SK-N-SH treated with all-trans-retinoic acid at 6 μM for 48 hours (cell line): ENCODE data around the gene DHX8.

Source experiments
- ZNF565 ChIP-seq: fragments of 450-650 bp; formaldehyde crosslinking; conservative IDR thresholded peaks from 2 replicates; pipeline ENCODE4 v1.5.0; 2020; ENCODE audit warnings: low read depth, mild to moderate bottlenecking, moderate library complexity
- TF ChIP-seq, protein P1 (sequence below): fragments of 250-450 bp; sonication (Bioruptor Pico); IDR thresholded peaks from 2 replicates; pipeline ENCODE4 v1.8.0; 2020; ENCODE audit warnings: mild to moderate bottlenecking, moderate library complexity, borderline replicate concordance

DNA sequence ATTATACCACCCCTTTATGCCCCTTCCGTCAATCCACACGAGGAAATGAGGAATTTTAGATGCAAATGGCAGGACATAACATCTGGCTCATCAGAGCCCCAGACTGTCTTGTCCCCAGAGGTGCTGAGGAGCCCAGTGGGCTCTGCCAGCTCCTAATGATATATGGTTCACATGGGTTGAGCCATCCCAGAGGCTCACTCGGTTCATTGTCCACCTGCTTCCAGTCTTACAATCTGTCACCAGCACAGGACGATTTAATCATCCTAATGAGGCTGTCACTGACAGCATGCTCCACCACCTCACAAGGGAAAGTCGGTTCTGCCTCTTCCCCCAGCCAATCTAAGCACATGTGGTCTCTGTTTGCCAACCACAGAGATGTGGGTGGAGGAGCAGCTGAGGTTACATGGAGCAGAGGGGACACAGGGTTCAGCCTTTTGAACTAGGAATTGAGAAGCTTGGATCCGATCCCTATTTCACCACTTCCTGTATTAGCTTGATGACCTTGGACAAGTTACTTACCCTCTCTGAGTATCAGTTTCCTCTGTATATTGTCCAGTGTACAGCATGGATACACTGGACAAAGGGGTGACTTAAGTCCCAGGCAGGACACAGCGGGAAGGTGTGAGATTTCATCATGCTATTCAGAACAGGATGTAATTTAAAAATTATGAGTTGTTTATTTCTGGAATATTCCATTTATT lies 27.0 kb upstream of the DHX8 start:
- TF ChIP-seq, protein P1, sequence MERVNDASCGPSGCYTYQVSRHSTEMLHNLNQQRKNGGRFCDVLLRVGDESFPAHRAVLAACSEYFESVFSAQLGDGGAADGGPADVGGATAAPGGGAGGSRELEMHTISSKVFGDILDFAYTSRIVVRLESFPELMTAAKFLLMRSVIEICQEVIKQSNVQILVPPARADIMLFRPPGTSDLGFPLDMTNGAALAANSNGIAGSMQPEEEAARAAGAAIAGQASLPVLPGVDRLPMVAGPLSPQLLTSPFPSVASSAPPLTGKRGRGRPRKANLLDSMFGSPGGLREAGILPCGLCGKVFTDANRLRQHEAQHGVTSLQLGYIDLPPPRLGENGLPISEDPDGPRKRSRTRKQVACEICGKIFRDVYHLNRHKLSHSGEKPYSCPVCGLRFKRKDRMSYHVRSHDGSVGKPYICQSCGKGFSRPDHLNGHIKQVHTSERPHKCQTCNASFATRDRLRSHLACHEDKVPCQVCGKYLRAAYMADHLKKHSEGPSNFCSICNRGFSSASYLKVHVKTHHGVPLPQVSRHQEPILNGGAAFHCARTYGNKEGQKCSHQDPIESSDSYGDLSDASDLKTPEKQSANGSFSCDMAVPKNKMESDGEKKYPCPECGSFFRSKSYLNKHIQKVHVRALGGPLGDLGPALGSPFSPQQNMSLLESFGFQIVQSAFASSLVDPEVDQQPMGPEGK: no peak
- TF ChIP-seq ZNF565 (CRISPR knock-in tag): no peak
